ENCODE measurements around the gene JCHAIN.
A peak's percentile ranks its signal among the peaks of the same experiment; 100 is the strongest.
"Not testable (repeated sequence)": the region's sequence is repeated elsewhere in the genome, so short reads cannot be mapped to it uniquely, and the experiment has no call there.

JCHAIN gene

GRCh38 chr4:70666369-70666768 lies at the start of gene JCHAIN:
JCHAIN (minus strand) TSS chr4:70666508; CDS start chr4:70666490, 18 bp downstream.
- no peak for DNase-seq

- DNase-seq = no peak
Observed at GRCh38 chr4:70715097-70715496, 48.8 kb upstream of the JCHAIN start.

- DNase-seq = no peak
Observed at GRCh38 chr4:70714079-70714887, 48.0 kb upstream of the JCHAIN start.

GRCh38 chr4:70713453-70714078 lies 47.3 kb upstream of the JCHAIN start:
- no peak for DNase-seq

- no peak for DNase-seq
Observed at GRCh38 chr4:70712604-70713452, 46.5 kb upstream of the JCHAIN start.

GRCh38 chr4:70712150-70712549 lies 45.8 kb upstream of the JCHAIN start:
- no peak for DNase-seq

- DNase-seq = no peak
Observed at GRCh38 chr4:70711599-70711998, 45.3 kb upstream of the JCHAIN start.

GRCh38 chr4:70709611-70710205 lies 43.4 kb upstream of the JCHAIN start:
- DNase-seq = no peak

- no peak for DNase-seq
Observed at GRCh38 chr4:70706516-70706915, 40.2 kb upstream of the JCHAIN start.

GRCh38 chr4:70706044-70706461 lies 39.7 kb upstream of the JCHAIN start:
- no peak for DNase-seq

GRCh38 chr4:70705183-70706043 lies 39.1 kb upstream of the JCHAIN start:
- peak in 50 of 51 donors; percentile 10 to 86 (median 62) for DNase-seq

- DNase-seq = peak in 4 of 51 donors; percentile 36 to 59 (median 49)
Observed at GRCh38 chr4:70704931-70705182, 38.5 kb upstream of the JCHAIN start.

- DNase-seq = peak in 49 of 51 donors; percentile 5 to 85 (median 60)
Observed at GRCh38 chr4:70704215-70704930, 38.1 kb upstream of the JCHAIN start.

GRCh38 chr4:70703619-70704214 lies 37.4 kb upstream of the JCHAIN start:
- peak in 11 of 51 donors; percentile 2 to 80 (median 10) for DNase-seq

- not testable (repeated sequence) for DNase-seq
Observed at GRCh38 chr4:70702592-70702991, 36.3 kb upstream of the JCHAIN start.

GRCh38 chr4:70701271-70701670 lies 35.0 kb upstream of the JCHAIN start:
- DNase-seq = no peak

- no peak for DNase-seq
Observed at GRCh38 chr4:70700712-70701111, 34.4 kb upstream of the JCHAIN start.

- not testable (repeated sequence) for DNase-seq
Observed at GRCh38 chr4:70698435-70698834, 32.1 kb upstream of the JCHAIN start.

GRCh38 chr4:70694633-70695032 lies 28.3 kb upstream of the JCHAIN start:
- not testable (repeated sequence) for DNase-seq

- no peak for DNase-seq
Observed at GRCh38 chr4:70691661-70692060, 25.4 kb upstream of the JCHAIN start.

All from hypothalamus (tissue), 51 donors.